ENCODE data around the gene EOLA1.
"Not testable (repeated sequence)": the region's sequence is repeated elsewhere in the genome, so short reads cannot be mapped to it uniquely, and the experiment has no call there.

EOLA1 gene

GRCh38 chrX:149513825-149514428 lies 26.9 kb upstream of the EOLA1 start:
- DNase-seq (ENCODE audit: low read depth in 2 of 3, low spot score in 1 of 3): no peak

GRCh38 chrX:149515954-149516602 lies 24.7 kb upstream of the EOLA1 start:
- no peak for DNase-seq (ENCODE audit: low read depth in 2 of 3, low spot score in 1 of 3)

GRCh38 chrX:149516604-149517003 lies 24.2 kb upstream of the EOLA1 start:
- no peak for DNase-seq (ENCODE audit: low read depth in 2 of 3, low spot score in 1 of 3)

- no peak for DNase-seq (ENCODE audit: low read depth in 2 of 3, low spot score in 1 of 3)
Measured at GRCh38 chrX:149517308-149517707, 23.5 kb upstream of the EOLA1 start.

DNA sequence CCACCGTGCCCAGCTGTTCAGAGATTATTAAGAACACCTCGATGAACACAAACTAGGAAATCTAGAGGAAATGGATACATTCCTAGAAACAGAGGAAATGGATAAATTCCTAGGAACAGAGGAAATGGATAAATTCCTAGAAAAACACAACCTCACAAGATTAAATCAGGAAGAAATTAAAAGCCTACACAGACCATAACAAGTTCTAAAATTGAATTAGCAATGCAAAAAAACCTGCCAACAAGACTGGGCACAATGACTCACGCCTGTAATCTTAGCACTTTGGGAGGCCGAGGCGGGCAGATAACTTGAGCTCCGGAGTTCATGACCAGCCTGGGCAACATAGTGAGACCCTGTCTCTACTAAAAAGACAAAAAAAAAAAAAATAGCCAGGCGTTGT lies 22.6 kb upstream of the EOLA1 start:
- DNase-seq (ENCODE audit: low read depth in 2 of 3, low spot score in 1 of 3): no peak

DNA sequence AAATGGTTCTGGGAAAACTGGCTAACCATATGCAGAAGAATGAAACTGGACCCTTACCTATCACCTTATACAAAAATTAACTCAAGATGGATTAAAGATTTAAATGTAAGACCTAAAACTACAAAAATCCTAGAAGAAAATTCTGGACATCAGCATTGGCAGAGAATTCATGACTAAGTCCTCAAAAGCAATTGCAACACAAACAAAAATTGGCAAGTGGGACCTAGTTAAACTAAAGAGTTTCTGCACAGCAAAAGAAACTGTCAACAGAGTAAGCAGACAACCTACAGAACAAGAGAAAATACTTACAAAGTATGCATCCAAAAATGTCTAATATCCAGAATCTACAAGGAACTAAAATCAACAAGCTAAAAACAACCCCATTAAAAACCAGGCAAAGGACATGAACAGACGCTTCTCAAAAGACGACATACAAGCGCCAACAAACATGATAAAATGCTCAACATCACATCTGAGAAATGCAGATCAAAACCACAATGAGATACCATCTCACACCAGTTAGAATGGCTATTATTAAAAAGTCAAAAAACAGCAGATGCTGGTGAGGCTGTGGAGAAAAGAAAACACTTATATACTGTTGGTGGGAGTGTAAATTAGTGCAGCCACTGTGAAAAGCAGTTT lies 20.1 kb upstream of the EOLA1 start:
- DNase-seq (ENCODE audit: low read depth in 2 of 3, low spot score in 1 of 3): not testable (repeated sequence)

- DNase-seq (ENCODE audit: low read depth in 2 of 3, low spot score in 1 of 3): no peak
Measured at GRCh38 chrX:149521438-149521837, 19.4 kb upstream of the EOLA1 start.

DNA sequence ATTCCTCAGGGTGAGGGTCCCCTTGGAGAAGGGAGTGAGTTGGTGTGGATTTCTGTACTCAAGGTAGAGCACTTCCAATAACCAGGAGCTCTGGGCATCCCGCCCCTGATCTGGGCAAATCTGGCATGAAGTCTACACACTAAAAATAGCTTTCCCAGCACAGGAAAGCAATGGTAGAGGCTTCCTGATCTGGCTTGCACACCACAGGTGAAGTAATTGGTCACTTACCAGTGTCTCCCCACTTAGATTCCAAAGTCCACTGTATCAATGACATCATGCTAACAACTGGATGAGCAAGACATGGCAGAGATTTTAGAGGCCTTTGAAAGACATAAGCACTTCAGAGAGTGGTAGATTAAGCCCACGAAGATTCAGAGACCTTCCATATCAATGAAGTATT lies 17.9 kb upstream of the EOLA1 start:
- no peak for DNase-seq (ENCODE audit: low read depth in 2 of 3, low spot score in 1 of 3)

DNA sequence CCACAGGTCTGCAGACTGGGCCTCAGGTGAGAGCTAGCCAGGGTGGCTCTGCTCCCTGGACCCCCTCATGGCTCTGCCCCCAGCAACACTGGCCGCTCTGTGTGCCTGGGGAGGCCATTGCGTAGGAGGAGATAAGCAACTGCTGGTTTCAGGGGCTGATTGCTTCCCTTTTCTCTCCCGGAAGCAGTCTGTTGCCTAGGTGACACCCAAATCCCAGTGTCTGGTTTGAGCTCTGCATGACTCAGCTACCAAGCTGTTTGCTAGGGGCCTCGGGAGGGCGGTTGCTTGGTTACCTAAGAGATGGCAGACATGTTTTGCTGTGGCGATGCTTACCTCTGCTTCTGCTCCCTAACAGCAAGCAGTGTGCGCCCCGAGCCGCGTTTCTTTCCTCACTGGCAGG lies 15.4 kb upstream of the EOLA1 start:
- DNase-seq (ENCODE audit: low read depth in 2 of 3, low spot score in 1 of 3): peak in 2 of 3 donors; percentile 45 to 48

DNA sequence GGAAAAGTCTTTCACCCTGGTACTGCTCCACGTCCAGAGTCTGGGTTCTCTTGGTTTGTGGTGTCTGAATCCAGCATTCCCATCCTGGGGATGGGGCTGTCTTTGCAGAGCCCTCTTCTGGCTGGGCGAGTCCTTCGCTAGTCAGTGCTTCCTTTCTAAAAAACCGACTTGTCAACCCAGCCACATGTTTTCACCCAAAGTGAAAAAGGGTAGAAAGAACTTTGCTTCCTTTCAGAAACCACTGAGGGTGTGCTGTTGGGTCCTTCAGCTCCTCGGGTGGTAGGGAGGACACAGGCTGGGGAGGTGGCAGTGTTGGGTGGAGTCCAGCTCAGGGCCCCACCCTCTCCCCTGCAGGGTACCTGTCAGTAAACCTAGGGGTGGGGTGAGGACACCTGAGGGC lies 14.9 kb upstream of the EOLA1 start:
- DNase-seq (ENCODE audit: low read depth in 2 of 3, low spot score in 1 of 3): not testable (repeated sequence)

- not testable (repeated sequence) for DNase-seq (ENCODE audit: low read depth in 2 of 3, low spot score in 1 of 3)
Measured at GRCh38 chrX:149526318-149527033, 14.3 kb upstream of the EOLA1 start.

DNA sequence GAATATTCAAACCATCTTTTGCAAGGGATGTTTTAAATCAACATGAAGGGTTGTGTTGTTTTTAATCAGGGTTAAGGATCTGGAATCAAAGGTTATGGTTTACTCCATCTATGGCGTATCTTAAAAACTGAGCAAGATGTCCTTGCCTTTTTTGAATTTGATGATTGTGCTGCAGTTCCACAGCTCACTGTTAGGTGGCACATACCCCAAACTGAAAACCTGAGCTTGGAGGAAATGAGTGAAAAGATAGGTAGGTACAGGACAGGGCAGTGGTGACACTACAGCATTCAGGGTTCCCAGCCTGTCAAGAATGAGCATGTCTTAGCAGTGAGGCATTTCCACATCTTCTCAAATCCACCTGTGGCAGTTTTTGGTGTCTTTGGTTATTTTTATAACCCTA lies 13.1 kb upstream of the EOLA1 start:
- DNase-seq (ENCODE audit: low read depth in 2 of 3, low spot score in 1 of 3): no peak

DNA sequence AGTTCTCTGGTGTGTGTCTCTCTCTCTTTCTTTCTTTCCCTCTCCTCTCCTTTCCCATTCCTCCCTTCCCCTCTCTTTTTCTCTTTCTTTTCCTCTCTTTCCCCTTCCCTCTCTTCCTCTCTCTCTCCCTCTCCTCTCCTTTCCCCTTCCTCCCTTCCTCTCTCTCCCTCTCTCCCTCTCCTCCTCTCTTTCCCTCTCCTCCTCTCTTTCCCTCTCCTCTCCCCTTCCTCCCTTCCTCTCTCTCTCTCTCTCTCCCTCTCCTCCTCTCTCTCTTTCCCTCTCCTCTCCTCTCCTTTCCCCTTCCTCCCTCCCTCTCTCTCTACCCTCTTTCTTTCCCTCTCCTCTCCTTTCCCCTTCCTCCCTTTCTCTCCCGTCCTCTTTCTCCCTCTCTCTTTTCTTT lies 12.4 kb upstream of the EOLA1 start:
- DNase-seq (ENCODE audit: low read depth in 2 of 3, low spot score in 1 of 3): no peak

DNA sequence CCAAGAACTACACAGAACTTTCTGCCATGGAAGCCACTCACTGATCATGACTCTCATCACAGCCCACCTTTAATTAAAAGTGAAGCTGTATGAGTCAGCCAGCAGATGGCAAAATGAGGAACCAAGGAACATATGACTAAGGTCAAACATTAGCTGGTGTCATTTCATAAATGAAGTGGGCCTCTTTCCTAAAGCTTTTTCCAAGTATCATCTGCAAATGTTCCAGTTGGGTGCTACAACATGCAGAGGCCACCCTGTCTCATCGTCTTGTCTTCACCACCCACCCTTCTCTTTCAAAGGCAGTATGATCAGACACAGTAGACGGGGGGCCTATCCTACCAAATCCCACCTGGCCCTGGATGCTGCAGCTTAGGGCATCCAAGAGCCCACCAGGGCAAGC lies 9.2 kb upstream of the EOLA1 start:
- no peak for DNase-seq (ENCODE audit: low read depth in 2 of 3, low spot score in 1 of 3)

GRCh38 chrX:149532868-149533267 lies 7.9 kb upstream of the EOLA1 start:
- not testable (repeated sequence) for DNase-seq (ENCODE audit: low read depth in 2 of 3, low spot score in 1 of 3)

DNA sequence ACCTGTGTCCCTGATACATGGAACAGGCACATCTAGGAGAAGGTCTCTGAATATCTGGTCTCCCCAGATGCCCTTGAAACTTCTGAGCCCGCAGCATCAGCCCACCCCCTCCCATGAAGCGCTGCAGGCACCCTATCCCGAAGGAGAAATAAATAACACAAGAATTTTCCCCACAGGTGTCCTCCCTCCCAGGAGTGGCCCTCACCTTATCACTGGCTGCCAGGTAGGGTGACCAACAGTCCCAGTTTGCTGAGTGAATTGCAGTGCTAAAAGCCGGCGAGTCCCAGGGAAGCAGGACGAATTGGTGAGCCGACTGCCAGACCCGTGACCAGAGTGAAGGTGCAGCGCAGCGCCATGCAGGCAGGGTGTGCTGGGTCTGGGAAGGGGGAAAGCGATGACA lies 6.8 kb upstream of the EOLA1 start:
- not testable (repeated sequence) for DNase-seq (ENCODE audit: low read depth in 2 of 3, low spot score in 1 of 3)

GRCh38 chrX:149534926-149535602 lies 5.7 kb upstream of the EOLA1 start:
- DNase-seq (ENCODE audit: low read depth in 2 of 3, low spot score in 1 of 3): not testable (repeated sequence)

GRCh38 chrX:149537474-149537873 lies 3.3 kb upstream of the EOLA1 start:
- not testable (repeated sequence) for DNase-seq (ENCODE audit: low read depth in 2 of 3, low spot score in 1 of 3)

GRCh38 chrX:149539283-149540130 lies 1.3 kb upstream of the EOLA1 start:
- DNase-seq (ENCODE audit: low read depth in 2 of 3, low spot score in 1 of 3): peak; percentile 60 to 69 (median 69)

DNA sequence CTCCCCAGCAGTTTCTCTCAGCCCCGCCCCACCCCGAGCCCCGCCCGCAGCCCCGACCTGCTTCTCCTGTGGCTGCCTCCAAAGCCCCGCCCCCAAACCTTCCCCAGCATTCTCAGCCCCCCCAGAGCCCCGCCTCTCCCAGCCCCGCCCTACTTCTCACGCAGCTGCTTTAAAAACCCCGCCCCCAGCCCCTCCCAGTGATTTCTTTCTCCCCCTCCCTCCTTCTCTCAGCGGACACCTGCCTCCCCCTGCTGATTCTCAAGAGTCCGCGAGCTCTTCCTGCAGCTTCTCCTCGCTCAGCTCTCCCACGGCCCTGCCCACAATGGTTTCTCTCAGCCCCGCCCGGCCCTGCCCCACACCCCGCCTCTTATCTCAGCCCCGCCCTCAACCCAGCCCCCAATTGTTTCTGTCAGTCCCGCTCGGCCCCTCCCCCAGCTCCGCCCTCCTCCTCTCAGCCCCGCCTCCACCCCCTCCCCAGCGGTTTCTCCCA lies 636 bp upstream of the EOLA1 start:
- peak; percentile 78 to 85 (median 80) for DNase-seq (ENCODE audit: low read depth in 2 of 3, low spot score in 1 of 3)

All from stimulated activated CD4-positive, alpha-beta T cell treated with anti-CD3 and anti-CD28 coated beads, Interleukin-12 subunit alpha, Interleukin-12 subunit beta, amount 100 ng/mL, for 48 hours (primary cell).